ENCODE measurements around the gene ELOVL1. TPM values are rescaled to one million over a fixed set of nuclear protein-coding genes. Genes with fewer than 3 reads are reported as not detected.

Gene ELOVL1
- total and polyA plus RNA-seq, 4 donors, result 12.8 to 50.3 (median 35.3) TPM

DNA sequence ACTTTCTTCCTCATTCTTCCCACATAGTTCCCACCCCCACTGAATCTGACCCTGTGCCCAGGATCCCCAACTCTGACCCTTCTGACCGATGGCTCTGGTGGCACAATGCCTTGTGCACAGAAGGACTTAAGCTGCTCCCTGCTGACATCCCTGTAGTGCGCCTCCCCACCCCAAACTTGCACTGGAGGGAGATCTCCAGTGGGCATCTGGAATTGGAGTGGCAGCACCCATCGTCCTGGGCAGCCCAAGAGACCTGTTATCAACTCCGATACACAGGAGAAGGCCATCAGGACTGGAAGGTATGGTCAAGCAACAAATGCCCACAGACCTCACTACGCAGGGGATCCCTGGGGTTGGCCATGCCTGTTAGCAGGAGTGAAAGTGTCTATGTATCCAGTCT, 21.2 kb downstream of the ELOVL1 start:
- WGBS, result 90% methylated on average over 5 of the region's 5 CpGs
- no peak overlapping the region for H3K9ac ChIP-seq (ENCODE audit: low read depth in 1 of 2, low read length in 2 of 2)
- no peak overlapping the region for H3K4me3 ChIP-seq (ENCODE audit: low read depth in 1 of 3, low read length in 3 of 3)
- no peaks in the 10 kb centered on the region for H3K36me3 ChIP-seq (ENCODE audit: control insufficient read depth in 4 of 4, insufficient read depth in 3 of 4, low read depth in 1 of 4, low read length in 3 of 4)
- no peaks in the 10 kb centered on the region for H3K9me3 ChIP-seq (ENCODE audit: control insufficient read depth in 4 of 4, low read length in 3 of 4)
- no peaks in the 10 kb centered on the region for H3K27me3 ChIP-seq (ENCODE audit: control insufficient read depth in 4 of 4, insufficient read depth in 4 of 4, low read length in 3 of 4)
- peaks cover 0 to 24% (median 14%) of the 10 kb centered on the region in 4 donors for H3K4me1 ChIP-seq (ENCODE audit: control insufficient read depth in 4 of 4, insufficient read depth in 4 of 4, low read length in 3 of 4)
- TF ChIP-seq, protein P1, sequence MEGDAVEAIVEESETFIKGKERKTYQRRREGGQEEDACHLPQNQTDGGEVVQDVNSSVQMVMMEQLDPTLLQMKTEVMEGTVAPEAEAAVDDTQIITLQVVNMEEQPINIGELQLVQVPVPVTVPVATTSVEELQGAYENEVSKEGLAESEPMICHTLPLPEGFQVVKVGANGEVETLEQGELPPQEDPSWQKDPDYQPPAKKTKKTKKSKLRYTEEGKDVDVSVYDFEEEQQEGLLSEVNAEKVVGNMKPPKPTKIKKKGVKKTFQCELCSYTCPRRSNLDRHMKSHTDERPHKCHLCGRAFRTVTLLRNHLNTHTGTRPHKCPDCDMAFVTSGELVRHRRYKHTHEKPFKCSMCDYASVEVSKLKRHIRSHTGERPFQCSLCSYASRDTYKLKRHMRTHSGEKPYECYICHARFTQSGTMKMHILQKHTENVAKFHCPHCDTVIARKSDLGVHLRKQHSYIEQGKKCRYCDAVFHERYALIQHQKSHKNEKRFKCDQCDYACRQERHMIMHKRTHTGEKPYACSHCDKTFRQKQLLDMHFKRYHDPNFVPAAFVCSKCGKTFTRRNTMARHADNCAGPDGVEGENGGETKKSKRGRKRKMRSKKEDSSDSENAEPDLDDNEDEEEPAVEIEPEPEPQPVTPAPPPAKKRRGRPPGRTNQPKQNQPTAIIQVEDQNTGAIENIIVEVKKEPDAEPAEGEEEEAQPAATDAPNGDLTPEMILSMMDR (IDR thresholded peaks at IDR 0.05; ENCODE audit: low read depth, low read length, missing input control), result no peak
- TF ChIP-seq JUND (IDR thresholded peaks at IDR 0.05) (no peak), NR2F2 (IDR thresholded peaks at IDR 0.05) (no peak), RXRA (IDR thresholded peaks at IDR 0.05) (no peak), HNF4A (conservative IDR thresholded peaks at IDR 0.05) (no peak), HNF4G (IDR thresholded peaks at IDR 0.05) (no peak), SP1 (IDR thresholded peaks at IDR 0.05) (no peak), EGR1 (IDR thresholded peaks at IDR 0.05; ENCODE audit: low read depth in 2 of 2) (no peak), GABPA (IDR thresholded peaks at IDR 0.05 in 1 of 2, conservative IDR thresholded peaks at IDR 0.05 in 1 of 2) (no peak), FOXA2 (IDR thresholded peaks at IDR 0.05) (no peak), RAD21 (IDR thresholded peaks at IDR 0.05) (no peak), FOXA1 (IDR thresholded peaks at IDR 0.05) (no peak), YY1 (IDR thresholded peaks at IDR 0.05) (no peak)
- TF ChIP-seq, protein P2, sequence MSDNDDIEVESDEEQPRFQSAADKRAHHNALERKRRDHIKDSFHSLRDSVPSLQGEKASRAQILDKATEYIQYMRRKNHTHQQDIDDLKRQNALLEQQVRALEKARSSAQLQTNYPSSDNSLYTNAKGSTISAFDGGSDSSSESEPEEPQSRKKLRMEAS (IDR thresholded peaks at IDR 0.05), result no peak
- TF ChIP-seq, protein P3, sequence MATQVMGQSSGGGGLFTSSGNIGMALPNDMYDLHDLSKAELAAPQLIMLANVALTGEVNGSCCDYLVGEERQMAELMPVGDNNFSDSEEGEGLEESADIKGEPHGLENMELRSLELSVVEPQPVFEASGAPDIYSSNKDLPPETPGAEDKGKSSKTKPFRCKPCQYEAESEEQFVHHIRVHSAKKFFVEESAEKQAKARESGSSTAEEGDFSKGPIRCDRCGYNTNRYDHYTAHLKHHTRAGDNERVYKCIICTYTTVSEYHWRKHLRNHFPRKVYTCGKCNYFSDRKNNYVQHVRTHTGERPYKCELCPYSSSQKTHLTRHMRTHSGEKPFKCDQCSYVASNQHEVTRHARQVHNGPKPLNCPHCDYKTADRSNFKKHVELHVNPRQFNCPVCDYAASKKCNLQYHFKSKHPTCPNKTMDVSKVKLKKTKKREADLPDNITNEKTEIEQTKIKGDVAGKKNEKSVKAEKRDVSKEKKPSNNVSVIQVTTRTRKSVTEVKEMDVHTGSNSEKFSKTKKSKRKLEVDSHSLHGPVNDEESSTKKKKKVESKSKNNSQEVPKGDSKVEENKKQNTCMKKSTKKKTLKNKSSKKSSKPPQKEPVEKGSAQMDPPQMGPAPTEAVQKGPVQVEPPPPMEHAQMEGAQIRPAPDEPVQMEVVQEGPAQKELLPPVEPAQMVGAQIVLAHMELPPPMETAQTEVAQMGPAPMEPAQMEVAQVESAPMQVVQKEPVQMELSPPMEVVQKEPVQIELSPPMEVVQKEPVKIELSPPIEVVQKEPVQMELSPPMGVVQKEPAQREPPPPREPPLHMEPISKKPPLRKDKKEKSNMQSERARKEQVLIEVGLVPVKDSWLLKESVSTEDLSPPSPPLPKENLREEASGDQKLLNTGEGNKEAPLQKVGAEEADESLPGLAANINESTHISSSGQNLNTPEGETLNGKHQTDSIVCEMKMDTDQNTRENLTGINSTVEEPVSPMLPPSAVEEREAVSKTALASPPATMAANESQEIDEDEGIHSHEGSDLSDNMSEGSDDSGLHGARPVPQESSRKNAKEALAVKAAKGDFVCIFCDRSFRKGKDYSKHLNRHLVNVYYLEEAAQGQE (IDR thresholded peaks at IDR 0.05), result no peak
- TF ChIP-seq, protein P4, sequence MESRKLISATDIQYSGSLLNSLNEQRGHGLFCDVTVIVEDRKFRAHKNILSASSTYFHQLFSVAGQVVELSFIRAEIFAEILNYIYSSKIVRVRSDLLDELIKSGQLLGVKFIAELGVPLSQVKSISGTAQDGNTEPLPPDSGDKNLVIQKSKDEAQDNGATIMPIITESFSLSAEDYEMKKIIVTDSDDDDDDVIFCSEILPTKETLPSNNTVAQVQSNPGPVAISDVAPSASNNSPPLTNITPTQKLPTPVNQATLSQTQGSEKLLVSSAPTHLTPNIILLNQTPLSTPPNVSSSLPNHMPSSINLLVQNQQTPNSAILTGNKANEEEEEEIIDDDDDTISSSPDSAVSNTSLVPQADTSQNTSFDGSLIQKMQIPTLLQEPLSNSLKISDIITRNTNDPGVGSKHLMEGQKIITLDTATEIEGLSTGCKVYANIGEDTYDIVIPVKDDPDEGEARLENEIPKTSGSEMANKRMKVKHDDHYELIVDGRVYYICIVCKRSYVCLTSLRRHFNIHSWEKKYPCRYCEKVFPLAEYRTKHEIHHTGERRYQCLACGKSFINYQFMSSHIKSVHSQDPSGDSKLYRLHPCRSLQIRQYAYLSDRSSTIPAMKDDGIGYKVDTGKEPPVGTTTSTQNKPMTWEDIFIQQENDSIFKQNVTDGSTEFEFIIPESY (IDR thresholded peaks at IDR 0.05), result no peak
- DNase-seq (ENCODE audit: low spot score), result no peak
- no peak overlapping the region for H3K27ac ChIP-seq (ENCODE audit: low read depth in 1 of 2, low read length in 2 of 2)

DNA sequence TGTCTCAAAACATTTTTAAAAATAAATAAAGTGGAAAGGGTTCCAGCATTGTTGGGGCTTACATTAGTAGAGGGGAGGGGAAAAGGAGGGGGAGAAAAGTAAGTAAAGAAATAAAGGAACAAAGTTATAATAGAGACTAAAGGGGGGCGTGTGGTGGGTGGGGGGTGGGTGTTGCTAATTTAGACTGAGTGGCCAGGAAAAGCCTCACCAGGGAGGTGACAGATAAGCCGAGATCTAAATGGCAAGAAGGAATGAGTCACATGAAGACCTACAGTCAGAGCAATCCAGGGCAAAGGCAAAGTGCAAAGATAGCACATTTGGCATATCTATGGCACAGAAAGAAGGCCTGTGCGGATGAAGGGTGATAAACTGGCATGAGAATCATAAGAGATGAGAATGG, 22.7 kb downstream of the ELOVL1 start:
- no peaks in the 10 kb centered on the region for H3K27me3 ChIP-seq (ENCODE audit: control insufficient read depth in 4 of 4, insufficient read depth in 4 of 4, low read length in 3 of 4)
- no peak for DNase-seq (ENCODE audit: low spot score)
- no peak for TF ChIP-seq FOXA2 (IDR thresholded peaks at IDR 0.05)
- TF ChIP-seq, protein P1 (IDR thresholded peaks at IDR 0.05; ENCODE audit: low read depth, low read length, missing input control), result no peak
- no peak for TF ChIP-seq YY1 (IDR thresholded peaks at IDR 0.05)
- no peak for TF ChIP-seq NR2F2 (IDR thresholded peaks at IDR 0.05)
- peak; percentile 41 to 68 for TF ChIP-seq HNF4A (conservative IDR thresholded peaks at IDR 0.05)
- no peak for TF ChIP-seq HNF4G (IDR thresholded peaks at IDR 0.05)
- TF ChIP-seq RXRA (IDR thresholded peaks at IDR 0.05), result peak; percentile 12 to 81
- no peak for TF ChIP-seq GABPA (IDR thresholded peaks at IDR 0.05 in 1 of 2, conservative IDR thresholded peaks at IDR 0.05 in 1 of 2)
- TF ChIP-seq, protein P3 (IDR thresholded peaks at IDR 0.05), result peak; percentile 17
- TF ChIP-seq, protein P2 (IDR thresholded peaks at IDR 0.05), result no peak
- no peak for TF ChIP-seq TAF1 (conservative IDR thresholded peaks at IDR 0.05)

More for the DNA sequence above, 22.7 kb downstream of the ELOVL1 start:
- no peak overlapping the region for H3K9ac ChIP-seq (ENCODE audit: low read depth in 1 of 2, low read length in 2 of 2)
- peak overlapping the region in 1 of 2 donors; percentile 27 for H3K27ac ChIP-seq (ENCODE audit: low read depth in 1 of 2, low read length in 2 of 2)
- no peak overlapping the region for H3K4me3 ChIP-seq (ENCODE audit: low read depth in 1 of 3, low read length in 3 of 3)
- H3K9me3 ChIP-seq (ENCODE audit: control insufficient read depth in 4 of 4, low read length in 3 of 4), result no peaks in the 10 kb centered on the region
- H3K4me1 ChIP-seq (ENCODE audit: control insufficient read depth in 4 of 4, insufficient read depth in 4 of 4, low read length in 3 of 4), result peaks cover 0 to 24% (median 14%) of the 10 kb centered on the region in 4 donors
- H3K36me3 ChIP-seq (ENCODE audit: control insufficient read depth in 4 of 4, insufficient read depth in 3 of 4, low read depth in 1 of 4, low read length in 3 of 4), result no peaks in the 10 kb centered on the region
- 32% methylated on average over 3 of the region's 3 CpGs for WGBS
